Skeletal muscle tissue (tissue), 2 donors: ENCODE measurements around the gene PLK4. TPM values are rescaled to one million over a fixed set of nuclear protein-coding genes. Genes with fewer than 3 reads are reported as not detected.

ENCODE experiments used
- small RNA-seq: library from RNA; depleted of rRNA; stranded (forward); fragments of <200 nt; gene quantifications from one replicate; pipeline ENCODE3, GENCODE V24; 2014
- total RNA-seq: library from RNA; depleted of rRNA; stranded (reverse); fragments of >200 nt; gene quantifications from one replicate; pipeline ENCODE4 v1.2.3, GENCODE V29; 2014

PLK4 gene
- total RNA-seq, 1 donor from 2014 or later = 5.7 TPM

Small RNA genes within 50 kb of the gene (small RNA-seq; reads per million reads assigned to genes)
- not detected for gene RNU6-583P

Other genes starting within 250 kb of the PLK4 start
- 9.9 TPM for gene INTU, start 247.9 kb upstream of the PLK4 start, total RNA-seq
- gene SLC25A31, start 150.5 kb upstream of the PLK4 start, total RNA-seq = not detected
- gene HSPA4L, start 98.6 kb upstream of the PLK4 start, total RNA-seq = 1.6 TPM
- 37.1 TPM for gene MFSD8, start 84.3 kb downstream of the PLK4 start, total RNA-seq
- gene ABHD18, start 84.5 kb downstream of the PLK4 start, total RNA-seq = 13.6 TPM
- gene LARP1B, start 180.4 kb downstream of the PLK4 start, total RNA-seq = 32.9 TPM